ENCODE measurements around the gene SH3TC1.

SH3TC1 gene

GRCh38 chr4:8218371-8219031 is 19.4 kb downstream of the SH3TC1 start:
- no peak for DNase-seq
- Mint-ChIP-seq H3K9me3 (no peaks in the 10 kb centered on the region), H3K4me3 (no peak overlapping the region), H3K27me3 (no peaks in the 10 kb centered on the region), H3K36me3 (ENCODE audit: low read depth) (peaks cover 34% of the 10 kb centered on the region), H3K27ac (no peak overlapping the region), H3K4me1 (ENCODE audit: low read depth) (peaks cover 20% of the 10 kb centered on the region)

- H3K36me3 Mint-ChIP-seq (ENCODE audit: low read depth), result peaks cover 39% of the 10 kb centered on the region
- DNase-seq, result no peak
- no peak overlapping the region for H3K27ac Mint-ChIP-seq
- no peak overlapping the region for H3K4me3 Mint-ChIP-seq
- no peaks in the 10 kb centered on the region for H3K9me3 Mint-ChIP-seq
- H3K27me3 Mint-ChIP-seq, result no peaks in the 10 kb centered on the region
- peaks cover 20% of the 10 kb centered on the region for H3K4me1 Mint-ChIP-seq (ENCODE audit: low read depth)
These were observed 20.1 kb downstream of the SH3TC1 start for GRCh38 chr4:8219236-8219635.

- no peak overlapping the region for H3K27ac Mint-ChIP-seq
- DNase-seq, result no peak
- H3K36me3 Mint-ChIP-seq (ENCODE audit: low read depth), result peaks cover 33% of the 10 kb centered on the region
- H3K4me1 Mint-ChIP-seq (ENCODE audit: low read depth), result peaks cover 32% of the 10 kb centered on the region
- no peaks in the 10 kb centered on the region for H3K9me3 Mint-ChIP-seq
- H3K27me3 Mint-ChIP-seq, result no peaks in the 10 kb centered on the region
- no peak overlapping the region for H3K4me3 Mint-ChIP-seq
These were observed 21.8 kb downstream of the SH3TC1 start for GRCh38 chr4:8220661-8221450.

GRCh38 chr4:8221476-8221875 is 22.4 kb downstream of the SH3TC1 start:
- peaks cover 33% of the 10 kb centered on the region for H3K4me1 Mint-ChIP-seq (ENCODE audit: low read depth)
- H3K4me3 Mint-ChIP-seq, result no peak overlapping the region

GRCh38 chr4:8221985-8222384 is 22.9 kb downstream of the SH3TC1 start:
- peaks cover 32% of the 10 kb centered on the region for H3K36me3 Mint-ChIP-seq (ENCODE audit: low read depth)
- H3K4me3 Mint-ChIP-seq, result no peak overlapping the region

More at GRCh38 chr4:8221476-8221875, 22.4 kb downstream of the SH3TC1 start:
- Mint-ChIP-seq H3K36me3 (ENCODE audit: low read depth) (peaks cover 30% of the 10 kb centered on the region), H3K27ac (no peak overlapping the region), H3K27me3 (no peaks in the 10 kb centered on the region), H3K9me3 (no peaks in the 10 kb centered on the region)
- no peak for DNase-seq

GRCh38 chr4:8222609-8223388 is 23.7 kb downstream of the SH3TC1 start:
- H3K9me3 Mint-ChIP-seq, result no peaks in the 10 kb centered on the region
- DNase-seq, result no peak
- H3K4me1 Mint-ChIP-seq (ENCODE audit: low read depth), result peaks cover 40% of the 10 kb centered on the region
- no peak overlapping the region for H3K4me3 Mint-ChIP-seq
- H3K27me3 Mint-ChIP-seq, result no peaks in the 10 kb centered on the region
- peaks cover 32% of the 10 kb centered on the region for H3K36me3 Mint-ChIP-seq (ENCODE audit: low read depth)
- H3K27ac Mint-ChIP-seq, result no peak overlapping the region

More at GRCh38 chr4:8221985-8222384, 22.9 kb downstream of the SH3TC1 start:
- Mint-ChIP-seq H3K4me1 (ENCODE audit: low read depth) (peaks cover 38% of the 10 kb centered on the region), H3K9me3 (no peaks in the 10 kb centered on the region), H3K27me3 (no peaks in the 10 kb centered on the region), H3K27ac (no peak overlapping the region)
- DNase-seq, result no peak

- H3K4me1 Mint-ChIP-seq (ENCODE audit: low read depth), result peaks cover 55% of the 10 kb centered on the region
- no peak overlapping the region for H3K27ac Mint-ChIP-seq
- H3K36me3 Mint-ChIP-seq (ENCODE audit: low read depth), result peaks cover 32% of the 10 kb centered on the region
- no peaks in the 10 kb centered on the region for H3K27me3 Mint-ChIP-seq
- no peak for DNase-seq
- H3K4me3 Mint-ChIP-seq, result no peak overlapping the region
- H3K9me3 Mint-ChIP-seq, result no peaks in the 10 kb centered on the region
These were observed 25.3 kb downstream of the SH3TC1 start for GRCh38 chr4:8224267-8224974.

- H3K27ac Mint-ChIP-seq, result no peak overlapping the region
- H3K36me3 Mint-ChIP-seq (ENCODE audit: low read depth), result peaks cover 25% of the 10 kb centered on the region
- no peaks in the 10 kb centered on the region for H3K9me3 Mint-ChIP-seq
- peaks cover 58% of the 10 kb centered on the region for H3K4me1 Mint-ChIP-seq (ENCODE audit: low read depth)
- no peaks in the 10 kb centered on the region for H3K27me3 Mint-ChIP-seq
- DNase-seq, result no peak
- no peak overlapping the region for H3K4me3 Mint-ChIP-seq
These were observed 26.0 kb downstream of the SH3TC1 start for GRCh38 chr4:8224975-8225625.

GRCh38 chr4:8225706-8226443 is 26.8 kb downstream of the SH3TC1 start:
- no peak for DNase-seq
- peaks cover 19% of the 10 kb centered on the region for H3K36me3 Mint-ChIP-seq (ENCODE audit: low read depth)
- no peak overlapping the region for H3K4me3 Mint-ChIP-seq
- no peak overlapping the region for H3K27ac Mint-ChIP-seq
- no peaks in the 10 kb centered on the region for H3K9me3 Mint-ChIP-seq
- no peaks in the 10 kb centered on the region for H3K27me3 Mint-ChIP-seq
- peaks cover 58% of the 10 kb centered on the region for H3K4me1 Mint-ChIP-seq (ENCODE audit: low read depth)

GRCh38 chr4:8227201-8227770 is 28.2 kb downstream of the SH3TC1 start:
- Mint-ChIP-seq H3K4me1 (ENCODE audit: low read depth) (peaks cover 48% of the 10 kb centered on the region), H3K36me3 (ENCODE audit: low read depth) (peaks cover 16% of the 10 kb centered on the region), H3K4me3 (no peak overlapping the region), H3K9me3 (no peaks in the 10 kb centered on the region), H3K27ac (no peak overlapping the region), H3K27me3 (no peaks in the 10 kb centered on the region)
- DNase-seq, result no peak

GRCh38 chr4:8227771-8228318 is 28.8 kb downstream of the SH3TC1 start:
- H3K27ac Mint-ChIP-seq, result no peak overlapping the region
- no peaks in the 10 kb centered on the region for H3K27me3 Mint-ChIP-seq
- no peak overlapping the region for H3K4me3 Mint-ChIP-seq
- H3K9me3 Mint-ChIP-seq, result no peaks in the 10 kb centered on the region
- DNase-seq, result no peak
- H3K4me1 Mint-ChIP-seq (ENCODE audit: low read depth), result peaks cover 44% of the 10 kb centered on the region
- peaks cover 11% of the 10 kb centered on the region for H3K36me3 Mint-ChIP-seq (ENCODE audit: low read depth)

- peak overlapping the region; percentile 89 for H3K27ac Mint-ChIP-seq
- H3K4me1 Mint-ChIP-seq (ENCODE audit: low read depth), result peaks cover 44% of the 10 kb centered on the region
- H3K27me3 Mint-ChIP-seq, result no peaks in the 10 kb centered on the region
- H3K9me3 Mint-ChIP-seq, result no peaks in the 10 kb centered on the region
- peak overlapping the region; percentile 51 for H3K4me3 Mint-ChIP-seq
- H3K36me3 Mint-ChIP-seq (ENCODE audit: low read depth), result peaks cover 9% of the 10 kb centered on the region
- peak; percentile 84 for DNase-seq
These were observed 29.5 kb downstream of the SH3TC1 start for GRCh38 chr4:8228319-8229250.
